Measurements from ENCODE around the gene KLHL1. TPM values are rescaled to one million over a fixed set of nuclear protein-coding genes. Genes with fewer than 3 reads are reported as not detected.
"Not testable (repeated sequence)": the region's sequence is repeated elsewhere in the genome, so short reads cannot be mapped to it uniquely, and the experiment has no call there.

The KLHL1 gene
- under 1 TPM in 2 of 9 donors, not detected in 7; 0.14 to 0.28 TPM for total RNA-seq
- under 1 TPM; under 0.01 to 0.08 (median 0.04) TPM for polyA plus RNA-seq
- long read RNA-seq, donor 1: 0 reads
- long read RNA-seq, donor 2: 0 reads
- long read RNA-seq, donor 3: 0 reads
- long read RNA-seq, donor 4: 0 reads
- long read RNA-seq, donor 5: 0 reads
- long read RNA-seq, donor 6: 0 reads
- long read RNA-seq, donor 7: 0 reads
- long read RNA-seq, donor 8: 0 reads
- long read RNA-seq, donor 9: 0 reads
- long read RNA-seq, donor 10: 0 reads

- WGBS, 4 donors: 46 to 57% (median 51%) methylated on average over 18 of the region's 18 CpGs
- TF ChIP-seq CTCF (IDR thresholded peaks at IDR 0.05) (no peak), POLR2A (IDR thresholded peaks at IDR 0.05) (no peak)
- Histone ChIP-seq H3K27ac (no peak within 1 kb of the TSS), H3K27me3 (no peaks in the 10 kb centered on the region), H3K9me3 (replicated peaks in 1 of 3) (no peaks in the 10 kb centered on the region), H3K4me1 (replicated peaks in 1 of 2) (no peaks in the 10 kb centered on the region), H3K36me3 (replicated peaks in 1 of 2) (no peaks in the 10 kb centered on the region), H3K4me3 (no peak within 1 kb of the TSS)
- intact Hi-C loops (cut with DNase I): no loop called here
- no peak for DNase-seq
These were observed at the start of gene KLHL1 for GRCh38 chr13:70108356-70109105. Gene KLHL1 (minus strand): TSS chr13:70108452. CDS start chr13:70107699, 753 bp downstream.

DNA sequence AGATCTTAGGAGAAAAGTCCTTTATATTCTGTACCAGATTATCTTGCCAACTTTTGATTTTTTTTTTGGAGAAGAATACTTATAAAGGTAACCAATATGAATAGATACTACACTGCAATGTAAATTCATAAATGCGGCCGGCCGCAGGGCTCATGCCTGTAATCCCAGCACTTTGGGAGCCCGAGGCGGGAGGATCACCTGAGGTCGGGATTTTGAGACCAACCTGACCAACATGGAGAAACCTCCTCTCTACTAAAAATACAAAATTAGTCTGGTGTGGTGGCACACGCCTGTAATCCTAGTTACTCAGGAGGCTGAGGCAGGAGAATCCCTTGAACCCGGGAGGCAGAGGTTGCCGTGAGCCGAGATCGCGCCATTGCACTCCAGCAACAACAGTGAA, 34.4 kb upstream of the KLHL1 start:
- H3K27me3 ChIP-seq; H3K27ac ChIP-seq; DNase-seq; H3K9me3 ChIP-seq (replicated peaks in 1 of 3); H3K36me3 ChIP-seq (replicated peaks in 1 of 2); intact Hi-C loops (cut with DNase I); H3K4me1 ChIP-seq (replicated peaks in 1 of 2); H3K4me3 ChIP-seq: not testable (repeated sequence)
- whole genome bisulfite sequencing, 4 donors: 80 to 90% (median 83%) methylated on average over 12 of the region's 12 CpGs

DNA sequence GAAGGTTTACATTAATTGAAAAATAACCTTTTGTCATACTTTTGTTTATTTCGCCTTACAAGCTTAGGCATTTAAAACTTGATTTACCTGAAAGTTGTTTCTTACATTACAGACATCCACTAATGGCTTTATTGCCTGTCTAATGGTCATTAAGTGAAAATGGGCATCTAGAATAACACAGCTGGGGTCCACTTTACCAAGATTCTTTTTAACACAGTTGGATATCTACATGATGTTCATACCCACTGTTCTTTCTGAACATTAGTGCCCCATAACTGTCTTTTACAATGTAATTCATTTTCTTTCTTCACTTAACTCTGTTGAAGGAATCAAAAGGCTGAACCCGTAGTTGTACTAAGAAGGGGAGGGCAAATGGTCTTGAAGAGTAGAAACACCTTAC, 19.8 kb upstream of the KLHL1 start:
- no peak overlapping the region for H3K27ac ChIP-seq
- TF ChIP-seq CTCF (IDR thresholded peaks at IDR 0.05) (no peak), POLR2A (IDR thresholded peaks at IDR 0.05) (no peak)
- WGBS, 4 donors: 54 to 80% (median 67%) methylated on average over 2 of the region's 2 CpGs

DNA sequence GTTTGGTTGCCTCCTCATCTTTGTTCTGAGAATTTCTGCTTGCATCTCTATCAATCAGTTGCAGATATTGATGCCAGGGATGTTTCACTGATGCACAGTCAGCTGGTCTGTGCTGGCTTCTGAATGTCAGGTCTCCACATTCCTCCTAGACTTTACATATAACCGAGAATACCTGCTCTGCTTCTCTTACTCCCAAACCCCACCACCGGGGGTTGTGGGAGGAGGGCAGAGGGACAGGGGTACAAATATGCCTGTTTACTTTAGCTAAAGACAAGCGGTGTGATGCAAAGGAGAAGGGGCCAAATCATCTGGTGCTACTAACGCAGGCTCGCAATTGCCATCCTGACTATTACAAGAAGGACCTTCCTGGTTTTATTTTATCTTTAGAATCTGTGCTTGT, 17.4 kb upstream of the KLHL1 start:
- Histone ChIP-seq H3K27ac (no peak overlapping the region), H3K27me3 (no peaks in the 10 kb centered on the region), H3K9me3 (replicated peaks in 1 of 3) (no peaks in the 10 kb centered on the region), H3K4me3 (no peak overlapping the region), H3K36me3 (replicated peaks in 1 of 2) (no peaks in the 10 kb centered on the region), H3K4me1 (replicated peaks in 1 of 2) (no peaks in the 10 kb centered on the region)
- intact Hi-C loops (cut with DNase I): no loop called here
- DNase-seq: no peak
- WGBS, 4 donors: 59 to 69% (median 63%) methylated on average over 5 of the region's 5 CpGs
- TF ChIP-seq POLR2A (IDR thresholded peaks at IDR 0.05) (no peak), CTCF (IDR thresholded peaks at IDR 0.05) (no peak)

More for the DNA sequence above, 19.8 kb upstream of the KLHL1 start:
- H3K36me3 ChIP-seq (replicated peaks in 1 of 2): no peaks in the 10 kb centered on the region
- no peak for DNase-seq
- no peaks in the 10 kb centered on the region for H3K4me1 ChIP-seq (replicated peaks in 1 of 2)
- H3K27me3 ChIP-seq: no peaks in the 10 kb centered on the region
- no peaks in the 10 kb centered on the region for H3K9me3 ChIP-seq (replicated peaks in 1 of 3)
- no peak overlapping the region for H3K4me3 ChIP-seq
- intact Hi-C loops (cut with DNase I): no loop called here

Measured in adrenal gland (tissue), 19 donors.